Measurements from ENCODE around the gene RNU6-1.

The RNU6-1 gene

DNA sequence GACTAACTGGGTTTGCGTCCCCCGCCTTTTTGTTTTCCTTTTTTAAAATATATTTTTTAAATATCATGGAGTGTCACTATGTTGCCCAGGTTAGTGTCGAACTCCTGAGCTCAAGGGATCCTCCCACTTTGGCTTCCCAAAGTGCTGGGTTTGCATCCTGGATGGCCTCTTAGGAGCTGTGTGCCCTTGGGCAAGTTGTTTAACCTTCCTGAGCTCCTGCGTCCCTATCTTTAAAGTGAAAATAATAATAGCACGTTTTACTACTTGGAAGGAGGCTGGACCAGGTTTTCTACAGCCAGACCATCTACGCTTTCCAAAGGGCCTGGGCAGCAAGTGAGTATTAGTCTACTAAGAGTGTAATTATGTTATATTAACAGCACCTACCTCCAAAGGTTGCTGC is 44.2 kb upstream of the RNU6-1 start:
- Mint-ChIP-seq H3K27me3 (ENCODE audit: low read depth) (no peaks in the 10 kb centered on the region), H3K27ac (peak overlapping the region; percentile 84 to 92 (median 90)), H3K9me3 (no peaks in the 10 kb centered on the region), H3K36me3 (ENCODE audit: low read depth) (no peaks in the 10 kb centered on the region), H3K4me3 (peak overlapping the region; percentile 69 to 73 (median 72)), H3K4me1 (peaks cover 55% of the 10 kb centered on the region)
- TF ChIP-seq, protein P1, sequence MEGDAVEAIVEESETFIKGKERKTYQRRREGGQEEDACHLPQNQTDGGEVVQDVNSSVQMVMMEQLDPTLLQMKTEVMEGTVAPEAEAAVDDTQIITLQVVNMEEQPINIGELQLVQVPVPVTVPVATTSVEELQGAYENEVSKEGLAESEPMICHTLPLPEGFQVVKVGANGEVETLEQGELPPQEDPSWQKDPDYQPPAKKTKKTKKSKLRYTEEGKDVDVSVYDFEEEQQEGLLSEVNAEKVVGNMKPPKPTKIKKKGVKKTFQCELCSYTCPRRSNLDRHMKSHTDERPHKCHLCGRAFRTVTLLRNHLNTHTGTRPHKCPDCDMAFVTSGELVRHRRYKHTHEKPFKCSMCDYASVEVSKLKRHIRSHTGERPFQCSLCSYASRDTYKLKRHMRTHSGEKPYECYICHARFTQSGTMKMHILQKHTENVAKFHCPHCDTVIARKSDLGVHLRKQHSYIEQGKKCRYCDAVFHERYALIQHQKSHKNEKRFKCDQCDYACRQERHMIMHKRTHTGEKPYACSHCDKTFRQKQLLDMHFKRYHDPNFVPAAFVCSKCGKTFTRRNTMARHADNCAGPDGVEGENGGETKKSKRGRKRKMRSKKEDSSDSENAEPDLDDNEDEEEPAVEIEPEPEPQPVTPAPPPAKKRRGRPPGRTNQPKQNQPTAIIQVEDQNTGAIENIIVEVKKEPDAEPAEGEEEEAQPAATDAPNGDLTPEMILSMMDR (IDR thresholded peaks at IDR 0.05; ENCODE audit: unreplicated experiment in 3 of 3) = no peak

DNA sequence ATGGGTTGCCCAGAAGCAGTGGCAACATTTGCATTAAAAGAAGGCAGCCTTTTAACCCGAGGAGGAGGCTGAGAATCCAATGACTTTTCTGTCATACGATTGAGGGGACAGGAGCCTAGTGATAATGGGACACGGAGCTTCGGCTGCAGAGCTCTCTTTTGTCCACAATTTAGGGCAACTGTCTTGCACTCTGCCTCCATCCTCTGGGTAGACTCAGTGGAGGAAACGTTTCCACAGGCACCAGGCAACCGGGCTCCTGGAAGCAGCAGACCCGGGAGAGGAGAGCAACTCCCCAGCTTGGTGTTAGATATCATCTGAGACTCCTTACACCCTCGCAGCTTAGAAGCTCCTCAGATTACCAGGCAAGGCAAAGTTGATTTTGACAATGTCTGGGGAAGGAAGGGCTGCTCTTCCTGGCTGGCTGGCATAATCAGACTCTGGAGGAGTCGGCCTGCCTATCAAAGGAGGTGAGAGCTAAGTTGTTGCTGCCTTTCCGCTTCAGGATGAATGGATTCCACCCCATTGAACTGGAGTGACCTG is 43.5 kb upstream of the RNU6-1 start:
- peak overlapping the region; percentile 90 to 94 (median 92) for H3K27ac Mint-ChIP-seq
- no peaks in the 10 kb centered on the region for H3K27me3 Mint-ChIP-seq (ENCODE audit: low read depth)
- H3K36me3 Mint-ChIP-seq (ENCODE audit: low read depth) = no peaks in the 10 kb centered on the region
- H3K4me3 Mint-ChIP-seq = no peak overlapping the region
- TF ChIP-seq, protein P1 (IDR thresholded peaks at IDR 0.05; ENCODE audit: unreplicated experiment in 3 of 3) = no peak
- peaks cover 61% of the 10 kb centered on the region for H3K4me1 Mint-ChIP-seq
- no peaks in the 10 kb centered on the region for H3K9me3 Mint-ChIP-seq

DNA sequence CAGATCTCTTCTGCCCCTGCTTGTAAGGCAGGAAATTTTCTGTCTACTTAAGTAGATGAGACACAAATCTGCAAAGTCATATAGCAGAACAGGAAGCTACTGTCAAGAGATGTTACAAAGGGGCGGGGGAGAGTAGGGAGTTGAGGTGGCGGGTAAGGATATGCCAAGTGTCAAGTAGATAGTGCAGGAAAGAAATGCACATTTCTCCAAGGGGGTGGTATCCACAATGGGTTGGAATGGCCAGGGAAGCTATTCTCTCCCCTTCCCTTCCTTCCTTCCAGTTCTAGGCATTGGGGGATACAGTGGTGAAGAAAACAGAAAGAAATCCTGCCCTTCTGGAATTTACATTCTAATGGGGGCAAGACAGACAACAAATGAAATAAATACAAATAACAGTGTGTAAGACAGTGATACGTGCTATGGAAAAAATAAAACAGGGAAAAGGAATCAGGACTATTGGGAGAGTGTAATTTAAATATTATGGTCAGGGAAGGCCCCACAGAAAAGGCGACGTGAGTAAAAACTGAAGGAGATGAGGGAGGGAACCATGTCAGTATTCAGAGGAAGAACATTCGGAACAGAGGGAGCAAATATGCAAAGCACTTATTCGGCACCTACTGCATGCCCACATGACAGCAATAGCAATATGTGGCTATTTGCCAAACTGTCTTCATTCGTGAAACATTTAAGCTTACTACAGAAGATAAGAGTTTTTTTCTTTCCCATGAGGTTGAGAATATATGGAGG is 42.8 kb upstream of the RNU6-1 start:
- Mint-ChIP-seq H3K36me3 (ENCODE audit: low read depth) (no peaks in the 10 kb centered on the region), H3K27me3 (ENCODE audit: low read depth) (no peaks in the 10 kb centered on the region), H3K27ac (peak overlapping the region; percentile 90 to 94 (median 92)), H3K4me3 (peak overlapping the region; percentile 7 to 31 (median 19)), H3K4me1 (peaks cover 61% of the 10 kb centered on the region), H3K9me3 (no peaks in the 10 kb centered on the region)
- TF ChIP-seq, protein P1 (IDR thresholded peaks at IDR 0.05; ENCODE audit: unreplicated experiment in 3 of 3) = no peak

DNA sequence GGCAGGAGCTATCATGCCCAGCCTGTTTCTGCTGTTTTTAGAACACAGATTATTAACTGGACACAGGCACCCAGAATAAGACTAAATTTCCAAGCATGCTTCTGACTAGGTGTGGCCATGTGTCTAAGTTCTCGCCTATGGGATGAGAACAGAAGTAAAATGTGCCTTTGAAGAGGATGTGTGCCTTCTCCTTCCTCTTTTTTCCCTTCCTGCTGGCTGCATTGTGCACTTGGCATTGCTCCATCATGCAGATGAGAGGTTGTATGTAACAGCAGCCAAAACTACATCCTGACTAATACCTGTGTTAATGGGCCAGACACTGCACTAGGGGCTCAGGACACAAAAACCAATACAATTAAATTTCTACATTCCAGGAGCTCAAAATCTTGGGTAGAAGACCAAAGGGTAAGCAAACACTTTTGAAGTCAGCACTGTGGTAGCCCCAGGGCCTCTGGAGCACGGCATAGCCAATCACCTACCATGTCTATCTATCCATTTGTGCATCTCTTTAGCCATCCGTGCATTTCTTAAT is 40.9 kb upstream of the RNU6-1 start:
- H3K4me1 Mint-ChIP-seq = peaks cover 60% of the 10 kb centered on the region
- TF ChIP-seq, protein P1 (IDR thresholded peaks at IDR 0.05; ENCODE audit: unreplicated experiment in 3 of 3) = no peak
- no peaks in the 10 kb centered on the region for H3K36me3 Mint-ChIP-seq (ENCODE audit: low read depth)
- H3K27ac Mint-ChIP-seq = peak overlapping the region in 2 of 3 experiments; percentile 17 to 46
- no peaks in the 10 kb centered on the region for H3K9me3 Mint-ChIP-seq
- no peaks in the 10 kb centered on the region for H3K27me3 Mint-ChIP-seq (ENCODE audit: low read depth)
- H3K4me3 Mint-ChIP-seq = no peak overlapping the region

DNA sequence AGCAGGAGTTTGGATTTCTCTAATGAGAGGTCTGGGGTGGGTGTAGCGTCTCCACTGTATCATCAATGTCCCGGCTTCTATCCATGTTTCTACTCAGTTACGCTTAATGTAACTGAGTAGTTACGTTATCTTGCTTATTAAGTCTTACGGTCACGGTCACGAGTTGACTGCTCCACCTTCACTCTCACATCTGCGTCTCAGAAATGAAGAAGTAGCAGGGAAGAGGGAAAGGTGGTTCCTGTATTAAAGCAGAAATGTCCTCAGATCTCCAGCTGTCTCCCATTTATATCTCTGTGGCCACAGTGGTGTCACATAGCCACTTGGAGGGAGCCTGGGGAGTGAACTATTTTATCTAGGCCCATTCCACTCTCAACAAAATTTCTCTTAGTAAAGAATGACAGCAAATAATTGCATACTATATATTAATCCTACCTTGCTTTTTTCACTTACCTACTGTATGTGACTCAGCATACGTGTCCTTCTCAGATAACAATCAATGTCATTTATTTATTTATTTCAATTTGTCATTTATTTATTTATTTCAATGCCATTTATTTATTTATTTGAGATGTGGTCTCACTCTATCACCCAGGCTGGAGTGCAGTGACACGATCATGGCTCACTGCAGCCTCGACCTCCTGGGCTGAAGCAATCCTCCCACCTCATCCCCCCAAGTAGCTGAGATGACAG is 39.7 kb upstream of the RNU6-1 start:
- peak overlapping the region in 1 of 3 experiments; percentile 57 for H3K4me3 Mint-ChIP-seq
- peak overlapping the region in 2 of 3 experiments; percentile 12 to 27 for H3K27ac Mint-ChIP-seq
- TF ChIP-seq, protein P1 (IDR thresholded peaks at IDR 0.05; ENCODE audit: unreplicated experiment in 3 of 3) = no peak
- H3K36me3 Mint-ChIP-seq (ENCODE audit: low read depth) = no peaks in the 10 kb centered on the region
- peaks cover 50% of the 10 kb centered on the region for H3K4me1 Mint-ChIP-seq
- no peaks in the 10 kb centered on the region for H3K9me3 Mint-ChIP-seq
- H3K27me3 Mint-ChIP-seq (ENCODE audit: low read depth) = no peaks in the 10 kb centered on the region
